AG09319 (cell line): Measurements from ENCODE around the gene RAD51C.

ENCODE experiments used
- DNase-seq: peaks from one replicate; pipeline ENCODE4 v3.0.0-alpha.2; 2010; ENCODE audit warnings: low read depth; ENCODE audit errors: extremely low read depth
- CTCF ChIP-seq: IDR thresholded peaks from 2 replicates; pipeline ENCODE4 v1.5.1; 2011; ENCODE audit warnings: low read depth, mild to moderate bottlenecking, inconsistent platforms, low read length, moderate library complexity

The RAD51C gene

GRCh38 chr17:58691701-58692238 lies 632 bp upstream of the RAD51C start, which contains the start of gene TEX14:
Gene TEX14, minus strand, starts transcription at chr17:58692045. Its CDS starts 40,044 bp downstream, at chr17:58652001.
- TF ChIP-seq CTCF = no peak

GRCh38 chr17:58693208-58693607 lies 806 bp downstream of the RAD51C start:
- DNase-seq = no peak
- no peak for TF ChIP-seq CTCF

More at GRCh38 chr17:58691701-58692238, 632 bp upstream of the RAD51C start, which contains the start of gene TEX14:
- DNase-seq = no peak

- no peak for TF ChIP-seq CTCF
- no peak for DNase-seq
Measured at GRCh38 chr17:58693751-58694150, 1.3 kb downstream of the RAD51C start.

- DNase-seq = no peak
- no peak for TF ChIP-seq CTCF
Measured at GRCh38 chr17:58694302-58694701, 1.9 kb downstream of the RAD51C start.

GRCh38 chr17:58694826-58695225 lies 2.4 kb downstream of the RAD51C start:
- DNase-seq = no peak
- no peak for TF ChIP-seq CTCF

GRCh38 chr17:58699771-58700170 lies 7.4 kb downstream of the RAD51C start:
- TF ChIP-seq CTCF = no peak
- no peak for DNase-seq

- DNase-seq = no peak
- TF ChIP-seq CTCF = no peak
Measured at GRCh38 chr17:58702045-58702476, 9.7 kb downstream of the RAD51C start.
